HG02981 (cell line): ENCODE measurements around the gene CORO7.

Experiments
- ATAC-seq: cut with Tn5 transposase; IDR thresholded peaks from one replicate; pipeline ENCODE4 v1.9.1; 2021; ENCODE audit warnings: mild to moderate bottlenecking, moderate library complexity; ENCODE audit not compliant: unreplicated experiment

CORO7 gene

DNA sequence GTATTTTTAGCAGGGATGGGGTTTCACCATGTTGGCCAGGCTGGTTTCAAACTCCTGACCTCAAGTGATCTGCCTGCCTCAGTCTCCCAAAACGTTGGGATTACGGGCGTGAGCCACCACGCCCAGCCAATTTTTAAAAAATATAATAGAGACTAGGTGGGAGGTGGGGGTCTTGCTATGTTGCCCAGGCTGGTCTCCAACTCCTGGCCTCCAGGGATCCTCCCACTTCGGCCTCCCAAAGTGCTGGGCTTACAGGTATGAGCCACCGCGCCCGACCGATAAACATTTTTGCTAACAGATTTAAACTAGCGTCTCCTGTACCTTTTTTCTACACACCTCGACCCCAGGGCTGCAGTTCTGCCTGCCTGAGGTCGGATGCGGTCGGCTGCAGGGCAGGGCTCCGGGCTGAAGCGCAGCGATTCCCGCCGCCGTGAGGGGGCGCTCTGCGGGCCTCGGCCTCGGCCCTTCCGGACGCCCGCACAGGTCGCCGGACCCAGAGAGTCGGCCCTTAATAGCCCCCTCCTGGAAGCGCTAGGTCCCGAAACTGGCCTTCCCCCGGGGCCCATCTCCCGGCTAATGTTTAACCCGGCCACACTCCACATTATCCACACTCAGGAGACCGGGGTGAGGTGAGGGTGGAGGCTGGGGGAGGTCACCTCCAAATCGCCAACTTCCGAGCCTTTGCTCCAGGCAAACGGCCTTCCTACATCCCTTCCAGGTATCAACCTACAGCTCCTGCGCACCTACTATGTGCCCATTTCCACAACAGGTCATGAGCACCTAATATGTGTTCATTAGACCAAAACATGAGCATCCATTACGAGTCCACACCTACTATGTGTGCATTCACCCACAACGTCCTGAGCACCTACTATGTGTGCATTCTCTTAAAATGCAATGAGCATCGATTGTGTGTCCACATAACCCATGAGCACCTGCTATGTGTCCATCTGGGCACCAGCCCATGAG lies 102.5 kb downstream of the CORO7 start:
- ATAC-seq, result peak; percentile 49

DNA sequence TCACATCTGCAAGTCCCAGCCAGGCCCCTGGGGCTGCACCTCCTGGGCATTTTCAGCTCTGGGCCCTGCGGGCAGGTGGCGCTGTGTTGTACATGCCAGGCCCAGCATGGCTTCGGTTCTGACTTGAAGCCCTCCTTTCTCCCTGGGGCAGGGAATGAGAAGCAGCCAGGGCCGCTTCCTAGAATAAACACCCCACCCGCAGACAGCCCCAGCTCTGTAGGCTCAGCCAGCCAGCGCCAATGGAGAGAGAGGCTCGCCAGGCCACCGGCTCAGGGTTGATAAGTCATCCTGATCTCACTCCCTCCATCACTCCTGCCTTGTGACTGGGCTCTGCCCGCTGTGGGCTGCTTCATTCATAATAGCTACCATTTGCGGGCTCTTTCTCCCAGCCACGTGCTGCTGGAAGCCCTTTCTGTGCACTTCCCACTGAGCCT lies 106.5 kb downstream of the CORO7 start:
- no peak for ATAC-seq

DNA sequence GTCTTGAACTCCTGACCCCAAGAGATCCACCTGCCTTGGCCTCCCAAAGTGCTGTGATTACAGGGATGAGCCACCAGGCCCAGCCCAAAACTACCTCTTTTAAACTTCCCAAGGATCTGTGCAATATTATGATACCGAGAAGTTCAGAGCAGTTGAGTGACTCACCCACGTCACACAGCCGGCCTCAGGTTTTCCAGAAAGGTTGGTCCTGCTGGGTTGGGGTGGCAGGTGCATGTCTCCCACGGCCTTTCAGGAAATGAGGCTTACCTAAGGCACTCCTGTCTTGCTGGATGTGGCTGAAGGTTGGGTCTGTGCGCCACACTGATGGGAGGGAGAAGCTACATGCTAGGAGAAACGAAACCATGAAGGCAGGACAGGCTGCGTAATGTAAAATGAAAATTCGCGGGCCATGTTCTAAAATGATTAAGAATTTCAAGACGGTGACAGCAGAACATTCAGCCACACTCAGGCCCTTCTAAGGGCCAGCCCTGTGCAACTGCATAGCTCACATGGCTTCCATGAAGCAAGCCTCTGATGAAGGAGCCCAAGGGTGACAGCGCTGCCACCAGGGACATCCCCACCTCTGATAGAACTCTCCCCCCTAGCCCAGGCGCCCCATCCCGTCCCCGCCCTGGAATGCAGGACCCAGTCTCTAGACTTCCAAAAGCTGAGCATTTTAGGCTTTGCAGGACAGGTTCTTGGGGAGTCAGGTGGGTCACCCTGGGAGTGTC lies 107.1 kb downstream of the CORO7 start:
- ATAC-seq, result no peak

DNA sequence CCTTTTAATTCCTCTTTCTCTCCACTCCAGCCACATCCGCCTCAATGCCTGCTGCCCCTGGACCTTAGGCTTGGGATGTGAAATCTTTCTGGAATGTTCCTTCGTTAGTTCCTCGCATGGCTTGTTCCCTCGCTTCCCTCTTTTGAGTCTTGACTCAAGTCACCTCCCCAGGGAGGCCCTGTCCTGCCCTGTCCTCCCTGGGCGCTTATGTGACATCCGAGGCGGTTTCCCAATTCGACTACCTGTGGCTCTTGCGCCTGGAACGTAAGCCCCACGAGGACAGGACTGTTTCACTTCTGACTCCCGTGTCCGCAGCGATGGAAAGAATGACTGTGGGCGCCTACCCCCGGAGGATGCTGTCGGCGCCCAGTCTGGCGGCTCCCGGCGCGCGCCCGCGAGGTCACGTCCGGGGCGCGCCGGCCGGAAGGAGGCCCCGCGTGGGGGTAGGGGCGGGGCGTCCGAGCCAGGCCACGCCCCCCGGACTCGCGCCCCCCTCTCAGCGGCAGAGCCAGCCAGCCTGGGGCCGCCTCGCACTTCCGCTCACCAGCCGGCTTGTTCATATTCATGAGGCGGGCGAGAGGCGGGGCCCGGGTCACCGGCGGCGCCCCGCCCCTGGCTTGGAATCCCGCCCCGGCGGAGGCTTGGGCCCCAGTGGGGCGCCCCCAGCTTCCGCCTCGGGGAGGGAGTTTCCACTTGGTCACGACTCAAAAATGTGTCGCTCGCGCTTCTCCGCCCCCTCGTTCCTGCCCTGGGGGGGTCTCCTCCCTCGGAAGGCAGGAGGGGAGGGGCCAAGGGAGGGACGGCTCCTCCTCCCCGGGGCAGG lies 109.0 kb downstream of the CORO7 start:
- ATAC-seq, result peak; percentile 88

GRCh38 chr16:4306470-4307214 lies 109.8 kb downstream of the CORO7 start:
- ATAC-seq, result no peak
